ENCODE data around the gene MTRF1L. TPM values are rescaled to one million over a fixed set of nuclear protein-coding genes. Genes with fewer than 3 reads are reported as not detected.

MTRF1L gene
- total and polyA plus RNA-seq, 2 donors (not counting 1 experiment from before 2014, with no cell fraction given): 9.8 to 24.0 TPM

DNA sequence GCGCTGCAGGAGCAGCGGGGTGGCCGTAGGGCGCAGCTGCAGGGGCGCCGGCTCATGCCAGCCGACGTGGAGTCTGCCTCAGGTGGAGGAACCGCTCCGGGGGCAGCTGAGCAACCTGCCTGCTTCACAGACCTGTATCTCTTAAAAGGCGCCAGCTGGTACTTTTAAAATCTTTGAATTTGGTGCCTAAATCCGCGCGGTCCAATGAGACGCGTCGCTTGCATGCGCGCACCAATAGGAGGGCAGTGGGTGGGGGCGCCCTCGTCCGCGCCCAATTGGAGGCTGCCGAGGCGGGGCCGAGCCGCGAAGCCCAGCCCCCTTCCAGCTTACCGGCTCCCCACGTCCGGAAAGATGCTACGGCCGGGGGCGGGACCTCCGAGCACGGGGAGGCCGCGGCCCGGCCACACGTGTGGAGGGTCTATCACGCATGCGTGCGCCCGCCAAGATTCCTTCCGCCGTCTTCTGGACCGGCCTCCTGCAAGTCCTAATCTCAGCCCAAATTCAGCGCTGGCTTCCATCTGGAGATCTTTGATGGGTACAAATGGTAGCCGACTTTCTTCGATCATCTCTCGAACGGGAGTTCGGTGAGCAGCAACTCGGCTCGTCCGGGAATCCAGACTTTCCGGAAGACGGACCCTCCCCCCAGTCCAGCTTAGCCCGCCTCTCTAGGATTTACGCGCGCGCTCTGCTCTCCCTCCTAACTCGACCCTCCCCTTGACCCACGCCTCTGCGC lies 19.4 kb downstream of the MTRF1L start, which contains the start of gene FBXO5:
TSS of gene FBXO5 (minus strand) at position 138 of the 733 bp plus-strand sequence. CDS start at position 56, 82 bp downstream.
- H3K4me3 ChIP-seq (ENCODE audit: control extremely low read depth in 1 of 5, extremely low read depth in 1 of 5, insufficient read depth in 1 of 5, low read depth in 2 of 5, low read length in 4 of 5): peak within 1 kb of the TSS; percentile 60 to 91 (median 81)
- peak within 1 kb of the TSS; percentile 99 for H3K4me2 ChIP-seq (replicated peaks; ENCODE audit: low read depth, low read length, poor library complexity, severe bottlenecking)
- Mint-ChIP-seq H3K4me1 (peaks cover 39% of the 10 kb centered on the region), H3K27ac (peak within 1 kb of the TSS; percentile 96), H3K4me3 (peak within 1 kb of the TSS; percentile 96), H3K9me3 (ENCODE audit: insufficient read depth) (no peaks in the 10 kb centered on the region), H3K27me3 (no peaks in the 10 kb centered on the region)
- ChIA-PET POLR2A (interaction anchor here (1.0 kb wide), 1 partner anchor 1531 kb away, joined by 3 read pairs; a partner anchor contains a TSS), CTCF (interaction anchor here (1.5 to 1.7 kb wide), 2 partner anchors 18 to 22 kb away, joined by 3 to 5 read pairs; no protein-coding TSS in a partner anchor)
- peak within 1 kb of the TSS; percentile 87 for H3K9ac ChIP-seq (ENCODE audit: low read length)
- H3K79me2 ChIP-seq (ENCODE audit: control insufficient read depth, insufficient read depth, low read length): peaks cover 78% of the 10 kb centered on the region
- H4K20me1 ChIP-seq (ENCODE audit: control insufficient read depth, insufficient read depth, low read length, poor library complexity, severe bottlenecking): peaks cover 29% of the 10 kb centered on the region
- peak; percentile 98 for DNase-seq
- intact Hi-C loops (cut with micrococcal nuclease): loop anchor here (2.0 kb wide), 2 partner anchors 20 to 680 kb away; partner anchors contain the start of gene MTRF1L
- peaks cover 2 to 5% of the 10 kb centered on the region in 2 experiments for H3K36me3 ChIP-seq (replicated peaks in 1 of 2; ENCODE audit: control extremely low read depth in 1 of 2, control insufficient read depth in 1 of 2, extremely low read depth in 1 of 2, insufficient read depth in 2 of 2, low read length in 1 of 2)
- WGBS (ENCODE audit: insufficient coverage): under 1% methylated on average over 66 of the region's 66 CpGs
- H3K9me3 ChIP-seq (ENCODE audit: control extremely low read depth in 1 of 3, control insufficient read depth in 2 of 3, insufficient read depth in 1 of 3, low read length in 2 of 3): no peaks in the 10 kb centered on the region
- H3K4me1 ChIP-seq (ENCODE audit: control insufficient read depth in 2 of 2, insufficient read depth in 2 of 2, low read length in 2 of 2): peaks cover 22 to 32% of the 10 kb centered on the region in 2 donors
- H2AFZ ChIP-seq (ENCODE audit: insufficient read depth, low read depth, low read length, poor library complexity, severe bottlenecking): peak within 1 kb of the TSS; percentile 84
- H3K27me3 ChIP-seq (replicated peaks in 1 of 4; ENCODE audit: control extremely low read depth in 1 of 4, control insufficient read depth in 3 of 4, insufficient read depth in 4 of 4, low read length in 3 of 4): no peaks in the 10 kb centered on the region
- TF ChIP-seq EZH2 (IDR thresholded peaks at IDR 0.05; ENCODE audit: borderline replicate concordance, insufficient read depth, low read depth, low read length, poor library complexity, severe bottlenecking): no peak
- TF ChIP-seq, protein P1, sequence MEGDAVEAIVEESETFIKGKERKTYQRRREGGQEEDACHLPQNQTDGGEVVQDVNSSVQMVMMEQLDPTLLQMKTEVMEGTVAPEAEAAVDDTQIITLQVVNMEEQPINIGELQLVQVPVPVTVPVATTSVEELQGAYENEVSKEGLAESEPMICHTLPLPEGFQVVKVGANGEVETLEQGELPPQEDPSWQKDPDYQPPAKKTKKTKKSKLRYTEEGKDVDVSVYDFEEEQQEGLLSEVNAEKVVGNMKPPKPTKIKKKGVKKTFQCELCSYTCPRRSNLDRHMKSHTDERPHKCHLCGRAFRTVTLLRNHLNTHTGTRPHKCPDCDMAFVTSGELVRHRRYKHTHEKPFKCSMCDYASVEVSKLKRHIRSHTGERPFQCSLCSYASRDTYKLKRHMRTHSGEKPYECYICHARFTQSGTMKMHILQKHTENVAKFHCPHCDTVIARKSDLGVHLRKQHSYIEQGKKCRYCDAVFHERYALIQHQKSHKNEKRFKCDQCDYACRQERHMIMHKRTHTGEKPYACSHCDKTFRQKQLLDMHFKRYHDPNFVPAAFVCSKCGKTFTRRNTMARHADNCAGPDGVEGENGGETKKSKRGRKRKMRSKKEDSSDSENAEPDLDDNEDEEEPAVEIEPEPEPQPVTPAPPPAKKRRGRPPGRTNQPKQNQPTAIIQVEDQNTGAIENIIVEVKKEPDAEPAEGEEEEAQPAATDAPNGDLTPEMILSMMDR (IDR thresholded peaks at IDR 0.05): no peak
- ATAC-seq (ENCODE audit: low read depth): peak; percentile 93
- H3K27ac ChIP-seq (ENCODE audit: low read length in 2 of 2): peak within 1 kb of the TSS; percentile 85 to 86

Measured in B cell (primary cell).